Measurements from ENCODE around the gene RAP1GDS1.

GRCh38 chr4:98387345-98388026 lies 126.3 kb downstream of the RAP1GDS1 start:
- TF ChIP-seq POLR2A (IDR thresholded peaks at IDR 0.05; ENCODE audit: low read depth, low read length) (no peak), POLR2AphosphoS5 (IDR thresholded peaks at IDR 0.05; ENCODE audit: low read depth, low read length) (no peak)

All from GM12892 (cell line).